ENCODE results near the gene CETP. TPM values are rescaled to one million over a fixed set of nuclear protein-coding genes. Genes with fewer than 3 reads are reported as not detected.

Gene CETP
- total RNA-seq, 1 donor from 2014 or later = 0.16 TPM

DNA sequence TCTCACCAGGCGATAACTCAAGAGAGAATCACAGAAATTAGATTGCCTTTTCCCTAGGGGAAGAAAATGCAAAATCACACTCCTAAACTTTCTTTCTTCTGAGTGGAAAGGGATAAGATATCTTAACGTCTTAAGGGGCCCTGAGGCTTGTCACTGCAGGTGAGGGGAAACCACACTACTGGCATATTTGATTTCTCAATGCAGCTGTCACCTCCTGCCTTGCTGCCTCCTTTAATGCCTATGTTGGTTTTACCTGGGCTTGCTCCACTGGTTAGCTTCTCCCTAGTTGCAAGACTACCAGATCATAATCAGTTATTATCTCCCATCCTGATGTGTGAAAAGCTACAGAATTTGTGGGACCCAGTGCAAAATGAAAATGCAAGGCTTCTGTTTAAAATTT, 34.3 kb upstream of the CETP start:
- H3K4me1 ChIP-seq = peaks cover 14% of the 10 kb centered on the region
- H3K27me3 ChIP-seq (ENCODE audit: low read depth) = no peaks in the 10 kb centered on the region
- H3K4me3 ChIP-seq = no peak overlapping the region
- H3K9me3 ChIP-seq (replicated peaks) = no peaks in the 10 kb centered on the region
- H3K27ac ChIP-seq (replicated peaks) = no peak overlapping the region
- intact Hi-C loops (cut with micrococcal nuclease) = no loop called here
- DNase-seq = no peak
- TF ChIP-seq, protein P1, sequence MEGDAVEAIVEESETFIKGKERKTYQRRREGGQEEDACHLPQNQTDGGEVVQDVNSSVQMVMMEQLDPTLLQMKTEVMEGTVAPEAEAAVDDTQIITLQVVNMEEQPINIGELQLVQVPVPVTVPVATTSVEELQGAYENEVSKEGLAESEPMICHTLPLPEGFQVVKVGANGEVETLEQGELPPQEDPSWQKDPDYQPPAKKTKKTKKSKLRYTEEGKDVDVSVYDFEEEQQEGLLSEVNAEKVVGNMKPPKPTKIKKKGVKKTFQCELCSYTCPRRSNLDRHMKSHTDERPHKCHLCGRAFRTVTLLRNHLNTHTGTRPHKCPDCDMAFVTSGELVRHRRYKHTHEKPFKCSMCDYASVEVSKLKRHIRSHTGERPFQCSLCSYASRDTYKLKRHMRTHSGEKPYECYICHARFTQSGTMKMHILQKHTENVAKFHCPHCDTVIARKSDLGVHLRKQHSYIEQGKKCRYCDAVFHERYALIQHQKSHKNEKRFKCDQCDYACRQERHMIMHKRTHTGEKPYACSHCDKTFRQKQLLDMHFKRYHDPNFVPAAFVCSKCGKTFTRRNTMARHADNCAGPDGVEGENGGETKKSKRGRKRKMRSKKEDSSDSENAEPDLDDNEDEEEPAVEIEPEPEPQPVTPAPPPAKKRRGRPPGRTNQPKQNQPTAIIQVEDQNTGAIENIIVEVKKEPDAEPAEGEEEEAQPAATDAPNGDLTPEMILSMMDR (IDR thresholded peaks at IDR 0.05; ENCODE audit: borderline replicate concordance) = no peak
- no peaks in the 10 kb centered on the region for H3K36me3 ChIP-seq

DNA sequence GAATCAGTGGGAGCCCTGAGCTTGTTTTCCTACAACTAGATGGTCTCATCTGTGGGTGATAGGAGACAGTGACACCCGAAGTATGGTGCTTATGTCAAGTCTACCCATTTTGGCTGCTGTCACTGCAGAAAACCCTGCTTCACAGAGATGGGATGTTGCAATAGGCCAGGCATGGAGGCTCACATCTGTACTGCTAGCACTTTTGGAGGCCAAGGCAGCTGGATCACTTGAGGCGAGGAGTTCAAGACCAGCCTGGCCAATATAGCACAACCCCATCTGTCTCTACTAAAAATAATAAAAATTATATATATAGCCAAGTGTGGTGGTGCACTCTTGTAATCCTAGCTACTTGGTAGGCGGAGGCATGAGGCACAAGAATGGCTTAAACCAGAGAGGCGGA, 32.1 kb upstream of the CETP start:
- H3K27me3 ChIP-seq (ENCODE audit: low read depth) = no peaks in the 10 kb centered on the region
- intact Hi-C loops (cut with micrococcal nuclease) = no loop called here
- TF ChIP-seq, protein P1 (IDR thresholded peaks at IDR 0.05; ENCODE audit: borderline replicate concordance) = no peak

DNA sequence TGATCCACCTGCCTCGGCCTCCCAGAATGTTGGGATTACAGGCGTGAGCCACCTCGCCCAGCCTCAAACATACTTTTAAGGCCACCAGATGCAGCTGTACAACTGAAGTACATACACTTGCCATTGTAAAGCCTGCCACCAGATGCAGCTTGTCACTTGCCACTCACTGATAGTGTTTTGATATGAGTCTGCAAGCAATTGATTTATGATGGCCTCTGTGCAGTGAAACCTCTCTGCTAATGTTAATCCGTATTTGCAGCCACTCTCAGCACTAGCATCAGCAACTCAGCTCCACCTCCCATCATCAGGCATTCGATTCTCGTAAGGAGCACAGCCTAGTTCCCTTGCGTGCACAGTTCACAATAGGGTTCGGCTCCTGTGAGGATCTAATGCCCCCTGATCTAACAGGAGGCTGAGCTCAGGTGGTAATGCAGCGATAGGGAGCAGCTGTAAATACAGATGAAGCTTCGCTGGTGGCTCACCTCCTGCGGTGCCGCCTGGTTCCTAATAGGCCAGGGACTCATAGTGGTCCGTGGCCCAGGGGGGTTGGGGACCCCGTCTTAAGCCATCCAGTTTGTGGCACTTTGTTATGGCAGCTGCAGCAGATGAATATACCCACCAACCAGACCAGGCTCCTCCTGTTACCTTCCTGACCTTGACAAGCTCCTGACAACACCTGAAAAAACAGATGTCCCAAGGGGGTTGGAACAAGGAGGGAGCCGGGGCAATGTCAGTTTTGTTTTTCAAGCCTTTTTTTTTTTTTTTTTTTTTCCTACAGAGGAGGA, 31.1 kb upstream of the CETP start:
- H3K9me3 ChIP-seq (replicated peaks) = no peaks in the 10 kb centered on the region
- H3K36me3 ChIP-seq = peaks cover 19% of the 10 kb centered on the region
- peak overlapping the region; percentile 99 for H3K4me3 ChIP-seq
- H3K27ac ChIP-seq (replicated peaks) = peak overlapping the region; percentile 100
- peaks cover 44% of the 10 kb centered on the region for H3K4me1 ChIP-seq
- DNase-seq = no peak
- H3K27me3 ChIP-seq (ENCODE audit: low read depth) = no peaks in the 10 kb centered on the region
- intact Hi-C loops (cut with micrococcal nuclease) = no loop called here
- TF ChIP-seq, protein P1 (IDR thresholded peaks at IDR 0.05; ENCODE audit: borderline replicate concordance) = no peak

More for the DNA sequence above, 32.1 kb upstream of the CETP start:
- no peak for DNase-seq
- Histone ChIP-seq H3K9me3 (replicated peaks) (no peaks in the 10 kb centered on the region), H3K36me3 (peaks cover 11% of the 10 kb centered on the region), H3K4me3 (no peak overlapping the region), H3K4me1 (peaks cover 34% of the 10 kb centered on the region), H3K27ac (replicated peaks) (no peak overlapping the region)

DNA sequence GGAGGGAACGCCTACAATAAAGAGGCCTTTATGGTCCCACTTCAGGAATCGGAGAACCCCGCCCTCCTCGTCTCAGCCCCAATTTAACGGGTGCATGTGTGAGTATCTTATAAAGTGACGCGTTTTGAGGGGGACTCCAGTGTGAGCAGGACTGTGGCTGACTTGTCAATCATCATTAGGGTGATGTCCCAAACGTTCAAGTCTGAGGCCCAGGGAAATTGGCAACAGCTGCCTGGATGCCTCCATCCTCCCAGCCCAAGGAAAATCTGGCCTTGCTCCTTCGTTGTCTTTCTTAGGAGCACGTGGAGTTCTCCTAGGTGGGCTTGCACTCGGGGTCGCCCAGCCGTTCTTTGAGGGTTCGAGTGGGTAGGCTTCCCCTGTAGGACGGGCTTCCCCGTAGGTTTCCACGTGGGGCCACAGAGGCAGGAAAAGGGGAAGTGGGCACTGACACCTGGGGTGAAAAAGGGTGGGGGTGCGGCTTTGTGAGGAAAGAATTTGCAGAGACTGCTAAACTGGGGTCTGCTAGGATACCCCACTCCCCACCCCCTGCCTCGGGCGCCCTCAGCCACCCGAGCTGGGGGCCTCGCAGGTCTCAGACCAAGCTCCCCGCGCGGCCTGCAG, 30.4 kb upstream of the CETP start:
- Histone ChIP-seq H3K36me3 (peaks cover 26% of the 10 kb centered on the region), H3K4me3 (peak overlapping the region; percentile 99), H3K9me3 (replicated peaks) (no peaks in the 10 kb centered on the region), H3K27me3 (ENCODE audit: low read depth) (no peaks in the 10 kb centered on the region), H3K27ac (replicated peaks) (peak overlapping the region; percentile 100), H3K4me1 (peaks cover 51% of the 10 kb centered on the region)
- intact Hi-C loops (cut with micrococcal nuclease) = no loop called here
- TF ChIP-seq, protein P1 (IDR thresholded peaks at IDR 0.05; ENCODE audit: borderline replicate concordance) = no peak
- DNase-seq = no peak

DNA sequence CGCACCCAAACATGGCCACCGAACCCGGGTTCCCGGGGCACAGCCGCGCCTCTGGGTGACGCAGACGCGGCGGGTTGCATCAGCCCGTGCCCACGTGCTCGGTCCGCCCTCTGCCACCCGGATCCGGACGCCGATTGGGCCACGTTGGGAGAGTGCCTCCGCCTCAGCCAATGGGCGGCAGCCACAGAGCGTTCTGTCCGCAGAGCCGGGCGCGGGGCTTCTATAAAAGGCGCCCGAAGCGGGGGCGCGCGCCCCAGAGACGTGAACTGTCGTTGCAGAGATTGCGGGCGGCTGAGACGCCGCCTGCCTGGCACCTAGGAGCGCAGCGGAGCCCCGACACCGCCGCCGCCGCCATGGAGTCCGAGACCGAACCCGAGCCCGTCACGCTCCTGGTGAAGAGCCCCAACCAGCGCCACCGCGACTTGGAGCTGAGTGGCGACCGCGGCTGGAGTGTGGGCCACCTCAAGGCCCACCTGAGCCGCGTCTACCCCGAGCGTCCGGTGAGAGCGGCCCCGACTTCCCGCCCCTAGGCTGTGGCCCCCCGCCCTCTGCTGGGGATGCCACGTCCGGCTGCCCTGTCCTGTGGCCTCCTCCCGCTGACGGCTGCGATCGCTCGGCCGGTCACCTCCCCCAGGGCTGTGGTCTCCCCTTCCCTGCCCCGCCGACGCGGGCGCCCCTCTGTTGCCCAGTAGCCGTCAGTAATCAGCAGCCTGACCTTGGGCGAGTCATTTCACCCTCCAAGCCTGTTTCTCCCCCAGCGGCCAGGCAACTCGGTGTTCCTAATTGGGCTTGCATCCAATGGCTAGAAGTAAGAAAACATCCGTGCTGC, 29.6 kb upstream of the CETP start, which contains the start of gene HERPUD1:
Gene HERPUD1, plus strand, starts transcription at position 251 of the 829 bp plus-strand sequence. Its CDS starts 103 bp downstream, at position 354.
- TF ChIP-seq, protein P1 (IDR thresholded peaks at IDR 0.05; ENCODE audit: borderline replicate concordance) = peak; percentile 37
- Histone ChIP-seq H3K27ac (replicated peaks) (peak within 1 kb of the TSS; percentile 100), H3K27me3 (ENCODE audit: low read depth) (no peaks in the 10 kb centered on the region), H3K4me3 (peak within 1 kb of the TSS; percentile 99), H3K9me3 (replicated peaks) (no peaks in the 10 kb centered on the region), H3K36me3 (peaks cover 34% of the 10 kb centered on the region), H3K4me1 (peaks cover 58% of the 10 kb centered on the region)
- intact Hi-C loops (cut with micrococcal nuclease) = no loop called here
- DNase-seq = peak; percentile 99
